IMR-90 (cell line): ENCODE measurements around the gene TEX36. TPM values are rescaled to one million over a fixed set of nuclear protein-coding genes. Genes with fewer than 3 reads are reported as not detected.

Source experiments
- ATAC-seq: fragments of 200-7000 bp; cut with Tn5 transposase; 2 replicates; pipeline ENCODE4 v1.9.1; 2020; ENCODE audit warnings: low read depth, mild to moderate bottlenecking, moderate library complexity
- BruUV-seq: library from RNA; stranded (reverse); fragments of 400-500 nt; replicated peaks from 2 replicates; lab custom pipeline; 2021; lab: Mats Ljungman, UMichigan
- CTCF ChIA-PET: fragments of 300-600 bp; formaldehyde crosslinking; extraction: SDS; loops from one replicate; lab custom pipeline; 2021; ENCODE audit warnings: antibody characterized with exemption; lab: Yijun Ruan, JAX
- POLR2A ChIA-PET: fragments of 300-600 bp; sonication (Branson Sonifier 250); formaldehyde crosslinking; loops from one replicate; lab custom pipeline; 2022; ENCODE audit warnings: antibody characterized with exemption; ENCODE audit not compliant: unreplicated experiment; lab: Charles Lee
- DNase-seq: peaks from one replicate; pipeline ENCODE4 v3.0.0; 2013
- H2AFZ ChIP-seq: replicated peaks from 2 replicates; pipeline ENCODE3; 2013; ENCODE audit warnings: low read length, mild to moderate bottlenecking; ENCODE audit not compliant: poor library complexity
- H2AK5ac ChIP-seq: 2 replicates; pipeline ENCODE4 v1.6.1; 2013; ENCODE audit warnings: low read depth, low read length, inconsistent platforms
- H2AK9ac ChIP-seq: replicated peaks from 2 replicates; pipeline ENCODE3; 2013; ENCODE audit warnings: mild to moderate bottlenecking, low read depth, low read length, moderate library complexity; ENCODE audit not compliant: poor library complexity
- H2BK120ac ChIP-seq: 2 replicates; pipeline ENCODE4 v1.6.1; 2013; ENCODE audit warnings: low read depth, low read length, inconsistent platforms
- H2BK15ac ChIP-seq: 3 replicates; pipeline ENCODE4 v1.6.1; 2013; ENCODE audit warnings: low read depth, low read length, inconsistent platforms
- H2BK20ac ChIP-seq: 2 replicates; pipeline ENCODE4 v1.6.1; 2013; ENCODE audit warnings: low read depth, mild to moderate bottlenecking, inconsistent platforms, low read length, moderate library complexity
- H2BK5ac ChIP-seq: 2 replicates; pipeline ENCODE4 v1.6.1; 2013; ENCODE audit warnings: mild to moderate bottlenecking, low read depth, low read length, inconsistent platforms; ENCODE audit not compliant: poor library complexity, severe bottlenecking
- H3K14ac ChIP-seq: replicated peaks from 2 replicates; pipeline ENCODE4 v1.6.1; 2013; ENCODE audit warnings: low read depth, low read length, inconsistent platforms
- H3K18ac ChIP-seq: 2 replicates; pipeline ENCODE4 v1.6.1; 2013; ENCODE audit warnings: low read depth, low read length, control low read depth
- H3K23ac ChIP-seq: 2 replicates; pipeline ENCODE4 v1.6.1; 2013; ENCODE audit warnings: low read depth, low read length, inconsistent platforms
- H3K27ac ChIP-seq: 2 replicates; pipeline ENCODE4 v1.5.1; 2013; ENCODE audit warnings: mild to moderate bottlenecking, control low read depth, low read length; ENCODE audit not compliant: insufficient read depth
- H3K27me3 ChIP-seq: 2 replicates; pipeline ENCODE4 v1.6.1; 2013; ENCODE audit warnings: low read length; ENCODE audit not compliant: control insufficient read depth, insufficient read depth
- H3K36me3 ChIP-seq: 2 replicates; pipeline ENCODE4 v1.6.1; 2013; ENCODE audit warnings: low read length, mixed read lengths; ENCODE audit not compliant: control insufficient read depth, insufficient read depth
- H3K4ac ChIP-seq: 2 replicates; pipeline ENCODE4 v1.6.1; 2013; ENCODE audit warnings: low read depth, low read length, inconsistent platforms
- H3K4me1 ChIP-seq: 2 replicates; pipeline ENCODE4 v1.6.1; 2013; ENCODE audit warnings: low read length, mixed read lengths; ENCODE audit not compliant: control insufficient read depth, insufficient read depth
- H3K4me2 ChIP-seq: 2 replicates; pipeline ENCODE4 v1.6.1; 2013; ENCODE audit warnings: low read depth, mild to moderate bottlenecking, control low read depth, low read length, moderate library complexity
- H3K4me3 ChIP-seq: 2 replicates; pipeline ENCODE4 v1.5.1; 2013; ENCODE audit warnings: low read depth, mild to moderate bottlenecking, control low read depth, low read length, moderate library complexity; ENCODE audit not compliant: insufficient read depth
- H3K56ac ChIP-seq: 2 replicates; pipeline ENCODE4 v1.6.1; 2013; ENCODE audit warnings: low read length, inconsistent platforms; ENCODE audit not compliant: insufficient read depth; ENCODE audit errors: extremely low read depth
- H3K79me1 ChIP-seq, 2 experiments: 2 replicates each; pipeline ENCODE4 v1.6.1; 2013; ENCODE audit warnings: low read length in 2 of 2, inconsistent platforms in 1 of 2, low read depth in 1 of 2
- H3K9ac ChIP-seq: 2 replicates; pipeline ENCODE4 v1.6.1; 2013; ENCODE audit warnings: low read depth, low read length, control low read depth
- H3K9me1 ChIP-seq: 2 replicates; pipeline ENCODE4 v1.6.1; 2013; ENCODE audit warnings: low read length, inconsistent platforms; ENCODE audit not compliant: insufficient read depth
- H3K9me3 ChIP-seq: 2 replicates; pipeline ENCODE4 v1.6.1; 2013; ENCODE audit warnings: low read length; ENCODE audit not compliant: control insufficient read depth, insufficient read depth
- H4K20me1 ChIP-seq: 2 replicates; pipeline ENCODE4 v1.6.1; 2013; ENCODE audit warnings: low read length, inconsistent platforms; ENCODE audit not compliant: insufficient read depth
- H4K5ac ChIP-seq: 2 replicates; pipeline ENCODE4 v1.6.1; 2013; ENCODE audit warnings: mild to moderate bottlenecking, low read depth, low read length, control low read depth
- H4K8ac ChIP-seq, 2 experiments: 2 replicates each; pipeline ENCODE4 v1.6.1; 2013; ENCODE audit warnings: low read depth in 2 of 2, low read length in 2 of 2, control low read depth in 1 of 2, inconsistent platforms in 1 of 2
- H4K91ac ChIP-seq: 2 replicates; pipeline ENCODE4 v1.6.1; 2013; ENCODE audit warnings: low read depth, low read length, inconsistent platforms; ENCODE audit not compliant: insufficient read depth
- BHLHE40 ChIP-seq: fragments of 150-350 bp; IDR thresholded peaks from 2 replicates; pipeline ENCODE4 v1.6.1; 2016; ENCODE audit warnings: mild to moderate bottlenecking, low read depth, low read length
- CEBPB ChIP-seq: IDR thresholded peaks from 2 replicates; pipeline ENCODE4 v1.6.1; 2012; ENCODE audit warnings: low read depth, low read length, improper control_type of control experiment
- CHD1 ChIP-seq: IDR thresholded peaks from 2 replicates; pipeline ENCODE4 v1.6.1; 2012; ENCODE audit warnings: low read depth, low read length, improper control_type of control experiment
- FOS ChIP-seq: fragments of 150-350 bp; IDR thresholded peaks from 2 replicates; pipeline ENCODE4 v1.6.1; 2016; ENCODE audit warnings: low read depth, low read length
- MAZ ChIP-seq: IDR thresholded peaks from 2 replicates; pipeline ENCODE4 v1.6.1; 2012; ENCODE audit warnings: low read depth, mild to moderate bottlenecking, low read length, improper control_type of control experiment, moderate library complexity, borderline replicate concordance
- MXI1 ChIP-seq: IDR thresholded peaks from 2 replicates; pipeline ENCODE4 v1.6.1; 2012; ENCODE audit warnings: low read depth, mild to moderate bottlenecking, low read length, moderate library complexity, borderline replicate concordance
- NFE2L2 ChIP-seq: fragments of 150-350 bp; IDR thresholded peaks from 2 replicates; pipeline ENCODE4 v1.6.1; 2016; ENCODE audit warnings: low read depth, mild to moderate bottlenecking, low read length
- RAD21 ChIP-seq: IDR thresholded peaks from 2 replicates; pipeline ENCODE4 v1.6.1; 2012; ENCODE audit warnings: low read length, improper control_type of control experiment
- RCOR1 ChIP-seq: IDR thresholded peaks from 2 replicates; pipeline ENCODE4 v1.6.1; 2012; ENCODE audit warnings: mild to moderate bottlenecking, low read length, improper control_type of control experiment; ENCODE audit not compliant: insufficient replicate concordance
- SMC3 ChIP-seq: fragments of 150-350 bp; IDR thresholded peaks from 2 replicates; pipeline ENCODE4 v1.6.1; 2016; ENCODE audit warnings: low read depth, mild to moderate bottlenecking, antibody characterized with exemption, low read length, moderate library complexity
- WGBS, 2 experiments: methylation state at CpG; one replicate each; pipeline versions ENCODE4 v1.1.5 to v1.1.7; 2013; ENCODE audit warnings: missing lambda C conversion rate in 2 of 2; ENCODE audit not compliant: insufficient read length in 1 of 2; ENCODE audit errors: extremely low coverage in 2 of 2; 5-methylcytosine and 5-hydroxymethylcytosine counted together
- dilution Hi-C: fragments of 300-500 bp; cut with HindIII; formaldehyde crosslinking; loops from one replicate; pipeline ENCODE4 v1.14.3; 2018; ENCODE audit warnings: low sequenced_read_pairs; ENCODE audit not compliant: unreplicated experiment
- in situ Hi-C: fragments of 300-500 bp; cut with MboI; formaldehyde crosslinking; loops from 3 replicates; pipeline ENCODE4 v1.14.3; 2019; ENCODE audit warnings: low sequenced_read_pairs, inconsistent platforms, mixed read lengths
- intact Hi-C: fragments of 100-400 bp; cut with micrococcal nuclease; formaldehyde crosslinking; loops from 2 replicates; pipeline ENCODE4 v1.10.0; 2022
- polyA plus RNA-seq, 3 experiments: library from polyadenylated mRNA; depleted of rRNA; stranded (reverse); fragments of >200 nt; gene quantifications; 2 replicates each; pipeline ENCODE4 v1.2.3, GENCODE V29; 2012; ENCODE audit warnings: low replicate concordance in 1 of 3
- total RNA-seq: library from RNA; depleted of rRNA; stranded (reverse); fragments of >200 nt; gene quantifications from 2 replicates; pipeline ENCODE4 v1.2.3, GENCODE V29; 2012
- TF ChIP-seq, protein P1 (sequence below): conservative IDR thresholded peaks from 2 replicates; pipeline ENCODE4 v1.5.1; 2012; ENCODE audit warnings: mild to moderate bottlenecking, low read depth, low read length, improper control_type of control experiment

TEX36 gene
- total and polyA plus RNA-seq, 2 of the 4 experiments (the other 2 are of a cell fraction) = not detected

DNA sequence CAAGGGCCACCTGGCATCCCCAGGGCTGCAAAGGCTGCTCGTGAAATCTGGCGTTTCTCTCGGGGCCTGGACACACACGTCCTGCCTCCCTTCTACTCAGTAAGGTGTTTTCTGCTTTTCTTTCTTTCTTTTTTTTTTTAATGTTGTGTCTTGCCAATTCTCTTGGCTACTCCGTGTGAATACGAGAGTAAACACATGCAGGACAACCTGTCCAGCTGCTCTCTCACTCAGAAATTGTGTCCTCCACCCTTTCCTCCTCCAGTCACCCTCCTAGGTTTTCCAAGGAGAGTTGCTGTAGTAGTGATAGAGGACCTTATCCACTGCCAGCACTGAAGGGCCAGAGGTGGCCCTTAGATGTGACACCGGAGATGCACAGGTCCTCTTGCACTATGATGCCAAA, 858 bp upstream of the TEX36 start:
- Histone ChIP-seq H4K91ac (no peak overlapping the region), H2BK5ac (no peak overlapping the region), H3K4ac (no peak overlapping the region), H3K4me2 (no peak overlapping the region), H3K18ac (no peak overlapping the region), H3K27me3 (peaks cover 3% of the 10 kb centered on the region; the same call in 1 of the 2 replicates), H3K14ac (no peak overlapping the region), H3K9ac (no peak overlapping the region), H3K36me3 (no peaks in the 10 kb centered on the region), H2AK5ac (no peak overlapping the region), H4K8ac (no peak overlapping the region), H4K5ac (no peak overlapping the region), H2BK15ac (no peak overlapping the region), H2AK9ac (no peak overlapping the region), H4K20me1 (no peaks in the 10 kb centered on the region), H3K56ac (no peak overlapping the region), H3K9me1 (no peaks in the 10 kb centered on the region), H2BK20ac (no peak overlapping the region), H3K4me3 (no peak overlapping the region), H2AFZ (no peak overlapping the region), H3K9me3 (no peaks in the 10 kb centered on the region), H3K79me1 (no peaks in the 10 kb centered on the region), H3K27ac (no peak overlapping the region), H3K4me1 (no peaks in the 10 kb centered on the region), H2BK120ac (no peak overlapping the region), H3K23ac (no peak overlapping the region)
- WGBS, 2 experiments = no CpG with 5 or more reads among the region's 7 CpGs
- no TSS peak for BruUV-seq
- ATAC-seq = no peak
- intact Hi-C loops (no loop called here), in situ Hi-C loops (no loop called here), dilution Hi-C loops (no loop called here)
- no peak for DNase-seq
- CTCF ChIA-PET = no interaction called here
- POLR2A ChIA-PET = no interaction called here
- TF ChIP-seq RCOR1 = no peak
- TF ChIP-seq CHD1 = no peak
- no peak for TF ChIP-seq BHLHE40
- TF ChIP-seq NFE2L2 = no peak
- no peak for TF ChIP-seq SMC3
- no peak for TF ChIP-seq RAD21
- TF ChIP-seq MAZ = no peak
- TF ChIP-seq MXI1 = no peak
- TF ChIP-seq, protein P1, sequence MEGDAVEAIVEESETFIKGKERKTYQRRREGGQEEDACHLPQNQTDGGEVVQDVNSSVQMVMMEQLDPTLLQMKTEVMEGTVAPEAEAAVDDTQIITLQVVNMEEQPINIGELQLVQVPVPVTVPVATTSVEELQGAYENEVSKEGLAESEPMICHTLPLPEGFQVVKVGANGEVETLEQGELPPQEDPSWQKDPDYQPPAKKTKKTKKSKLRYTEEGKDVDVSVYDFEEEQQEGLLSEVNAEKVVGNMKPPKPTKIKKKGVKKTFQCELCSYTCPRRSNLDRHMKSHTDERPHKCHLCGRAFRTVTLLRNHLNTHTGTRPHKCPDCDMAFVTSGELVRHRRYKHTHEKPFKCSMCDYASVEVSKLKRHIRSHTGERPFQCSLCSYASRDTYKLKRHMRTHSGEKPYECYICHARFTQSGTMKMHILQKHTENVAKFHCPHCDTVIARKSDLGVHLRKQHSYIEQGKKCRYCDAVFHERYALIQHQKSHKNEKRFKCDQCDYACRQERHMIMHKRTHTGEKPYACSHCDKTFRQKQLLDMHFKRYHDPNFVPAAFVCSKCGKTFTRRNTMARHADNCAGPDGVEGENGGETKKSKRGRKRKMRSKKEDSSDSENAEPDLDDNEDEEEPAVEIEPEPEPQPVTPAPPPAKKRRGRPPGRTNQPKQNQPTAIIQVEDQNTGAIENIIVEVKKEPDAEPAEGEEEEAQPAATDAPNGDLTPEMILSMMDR = no peak
- TF ChIP-seq FOS = no peak
- no peak for TF ChIP-seq CEBPB
